Fibroblast of pulmonary artery (primary cell): Measurements from ENCODE around the gene MSL1.

ENCODE experiments used
- DNase-seq: peaks from one replicate; pipeline ENCODE4 v3.0.0-alpha.2; 2010; ENCODE audit warnings: low read depth
- H3K4me3 ChIP-seq: replicated peaks from 2 replicates; pipeline ENCODE4 v1.5.1; 2011; ENCODE audit warnings: low read depth, mild to moderate bottlenecking, control low read depth, low read length, moderate library complexity
- CTCF ChIP-seq: IDR thresholded peaks from 2 replicates; pipeline ENCODE4 v1.5.1; 2011; ENCODE audit warnings: mild to moderate bottlenecking, control low read depth, low read length, inconsistent platforms; ENCODE audit errors: missing control alignments

MSL1 gene

GRCh38 chr17:40122999-40123810, 1.4 kb downstream of the MSL1 start:
- DNase-seq, result no peak
- peak overlapping the region; percentile 98 for H3K4me3 ChIP-seq
- TF ChIP-seq CTCF, result no peak

GRCh38 chr17:40123811-40124114, 2.0 kb downstream of the MSL1 start:
- H3K4me3 ChIP-seq, result peak overlapping the region; percentile 98
- DNase-seq, result no peak
- TF ChIP-seq CTCF, result no peak

- no peak for TF ChIP-seq CTCF
- peak overlapping the region; percentile 98 for H3K4me3 ChIP-seq
These were observed 2.7 kb downstream of the MSL1 start for GRCh38 chr17:40124279-40125141.

GRCh38 chr17:40129498-40129897, 7.7 kb downstream of the MSL1 start:
- no peak overlapping the region for H3K4me3 ChIP-seq
- no peak for DNase-seq
- TF ChIP-seq CTCF, result no peak

More at GRCh38 chr17:40124279-40125141, 2.7 kb downstream of the MSL1 start:
- no peak for DNase-seq

GRCh38 chr17:40130352-40131042, 8.7 kb downstream of the MSL1 start:
- peak; percentile 44 for DNase-seq
- no peak overlapping the region for H3K4me3 ChIP-seq
- no peak for TF ChIP-seq CTCF

GRCh38 chr17:40134184-40134583, 12.4 kb downstream of the MSL1 start:
- TF ChIP-seq CTCF, result no peak
- DNase-seq, result no peak
- no peak overlapping the region for H3K4me3 ChIP-seq
